HL-60 (cell line): ENCODE data around the gene ABHD17B.

Experiments used
- DNase-seq, 2 experiments: peaks; one replicate each; pipeline ENCODE4 v3.0.0-alpha.2; 2010 to 2020; ENCODE audit warnings: low read depth in 1 of 2, low spot score in 1 of 2
- H3K27ac ChIP-seq: fragments of 250-450 bp; sonication (Bioruptor Pico); replicated peaks from 2 replicates; pipeline ENCODE4 v1.5.1; 2020; ENCODE audit warnings: mild to moderate bottlenecking, moderate library complexity
- H3K27me3 ChIP-seq: fragments of 250-450 bp; sonication (Bioruptor Pico); 2 replicates; pipeline ENCODE4 v1.5.1; 2021; ENCODE audit warnings: mild to moderate bottlenecking, moderate library complexity; ENCODE audit not compliant: insufficient read depth, poor library complexity, severe bottlenecking
- H3K4me3 ChIP-seq: replicated peaks from 2 replicates; pipeline ENCODE4 v1.5.1; 2011; ENCODE audit warnings: mild to moderate bottlenecking, control low read depth, low read length; ENCODE audit not compliant: insufficient read depth
- GABPA ChIP-seq: IDR thresholded peaks from 2 replicates; pipeline ENCODE4 v1.6.1; 2012; ENCODE audit warnings: low read depth
- POLR2AphosphoS5 ChIP-seq: IDR thresholded peaks from 2 replicates; pipeline ENCODE4 v1.6.1; 2012; ENCODE audit warnings: low read depth
- SPI1 ChIP-seq: IDR thresholded peaks from 2 replicates; pipeline ENCODE4 v1.6.1; 2012; ENCODE audit warnings: low read depth, mild to moderate bottlenecking, borderline replicate concordance
- TF ChIP-seq, protein P1 (sequence below): IDR thresholded peaks from one replicate; pipeline ENCODE4 v1.5.1; 2011; ENCODE audit warnings: low read length, control low read depth, inconsistent platforms; ENCODE audit not compliant: insufficient read depth
- TF ChIP-seq, protein P2 (sequence below): IDR thresholded peaks from 2 replicates; pipeline ENCODE4 v1.6.1; 2012; ENCODE audit warnings: low read depth; ENCODE audit not compliant: insufficient replicate concordance

The ABHD17B gene

DNA sequence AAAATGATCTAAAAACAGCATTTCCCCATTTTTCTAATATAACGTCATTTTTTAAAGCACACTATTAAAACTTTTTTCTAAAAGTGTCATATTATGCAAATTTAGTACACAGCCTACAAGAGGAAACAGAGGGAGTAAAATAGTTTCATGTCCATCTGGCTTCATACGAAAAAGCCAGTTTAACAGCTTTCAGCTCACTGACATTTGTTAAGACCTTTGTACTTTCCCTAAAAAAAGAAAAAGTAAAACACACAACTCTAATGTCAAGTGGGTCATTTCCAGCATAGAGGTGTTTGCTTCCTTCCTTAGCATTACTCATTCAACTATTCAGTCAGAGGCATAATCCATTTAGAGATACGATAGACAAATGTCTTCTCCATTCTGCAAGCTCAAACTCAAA lies 49.4 kb downstream of the ABHD17B start:
- Histone ChIP-seq H3K4me3 (no peak overlapping the region), H3K27me3 (no peaks in the 10 kb centered on the region), H3K27ac (no peak overlapping the region)
- TF ChIP-seq SPI1 = no peak
- TF ChIP-seq, protein P1, sequence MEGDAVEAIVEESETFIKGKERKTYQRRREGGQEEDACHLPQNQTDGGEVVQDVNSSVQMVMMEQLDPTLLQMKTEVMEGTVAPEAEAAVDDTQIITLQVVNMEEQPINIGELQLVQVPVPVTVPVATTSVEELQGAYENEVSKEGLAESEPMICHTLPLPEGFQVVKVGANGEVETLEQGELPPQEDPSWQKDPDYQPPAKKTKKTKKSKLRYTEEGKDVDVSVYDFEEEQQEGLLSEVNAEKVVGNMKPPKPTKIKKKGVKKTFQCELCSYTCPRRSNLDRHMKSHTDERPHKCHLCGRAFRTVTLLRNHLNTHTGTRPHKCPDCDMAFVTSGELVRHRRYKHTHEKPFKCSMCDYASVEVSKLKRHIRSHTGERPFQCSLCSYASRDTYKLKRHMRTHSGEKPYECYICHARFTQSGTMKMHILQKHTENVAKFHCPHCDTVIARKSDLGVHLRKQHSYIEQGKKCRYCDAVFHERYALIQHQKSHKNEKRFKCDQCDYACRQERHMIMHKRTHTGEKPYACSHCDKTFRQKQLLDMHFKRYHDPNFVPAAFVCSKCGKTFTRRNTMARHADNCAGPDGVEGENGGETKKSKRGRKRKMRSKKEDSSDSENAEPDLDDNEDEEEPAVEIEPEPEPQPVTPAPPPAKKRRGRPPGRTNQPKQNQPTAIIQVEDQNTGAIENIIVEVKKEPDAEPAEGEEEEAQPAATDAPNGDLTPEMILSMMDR = no peak
- no peak for TF ChIP-seq GABPA
- TF ChIP-seq, protein P2, sequence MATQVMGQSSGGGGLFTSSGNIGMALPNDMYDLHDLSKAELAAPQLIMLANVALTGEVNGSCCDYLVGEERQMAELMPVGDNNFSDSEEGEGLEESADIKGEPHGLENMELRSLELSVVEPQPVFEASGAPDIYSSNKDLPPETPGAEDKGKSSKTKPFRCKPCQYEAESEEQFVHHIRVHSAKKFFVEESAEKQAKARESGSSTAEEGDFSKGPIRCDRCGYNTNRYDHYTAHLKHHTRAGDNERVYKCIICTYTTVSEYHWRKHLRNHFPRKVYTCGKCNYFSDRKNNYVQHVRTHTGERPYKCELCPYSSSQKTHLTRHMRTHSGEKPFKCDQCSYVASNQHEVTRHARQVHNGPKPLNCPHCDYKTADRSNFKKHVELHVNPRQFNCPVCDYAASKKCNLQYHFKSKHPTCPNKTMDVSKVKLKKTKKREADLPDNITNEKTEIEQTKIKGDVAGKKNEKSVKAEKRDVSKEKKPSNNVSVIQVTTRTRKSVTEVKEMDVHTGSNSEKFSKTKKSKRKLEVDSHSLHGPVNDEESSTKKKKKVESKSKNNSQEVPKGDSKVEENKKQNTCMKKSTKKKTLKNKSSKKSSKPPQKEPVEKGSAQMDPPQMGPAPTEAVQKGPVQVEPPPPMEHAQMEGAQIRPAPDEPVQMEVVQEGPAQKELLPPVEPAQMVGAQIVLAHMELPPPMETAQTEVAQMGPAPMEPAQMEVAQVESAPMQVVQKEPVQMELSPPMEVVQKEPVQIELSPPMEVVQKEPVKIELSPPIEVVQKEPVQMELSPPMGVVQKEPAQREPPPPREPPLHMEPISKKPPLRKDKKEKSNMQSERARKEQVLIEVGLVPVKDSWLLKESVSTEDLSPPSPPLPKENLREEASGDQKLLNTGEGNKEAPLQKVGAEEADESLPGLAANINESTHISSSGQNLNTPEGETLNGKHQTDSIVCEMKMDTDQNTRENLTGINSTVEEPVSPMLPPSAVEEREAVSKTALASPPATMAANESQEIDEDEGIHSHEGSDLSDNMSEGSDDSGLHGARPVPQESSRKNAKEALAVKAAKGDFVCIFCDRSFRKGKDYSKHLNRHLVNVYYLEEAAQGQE = no peak
- no peak for TF ChIP-seq POLR2AphosphoS5
- no peak for DNase-seq

DNA sequence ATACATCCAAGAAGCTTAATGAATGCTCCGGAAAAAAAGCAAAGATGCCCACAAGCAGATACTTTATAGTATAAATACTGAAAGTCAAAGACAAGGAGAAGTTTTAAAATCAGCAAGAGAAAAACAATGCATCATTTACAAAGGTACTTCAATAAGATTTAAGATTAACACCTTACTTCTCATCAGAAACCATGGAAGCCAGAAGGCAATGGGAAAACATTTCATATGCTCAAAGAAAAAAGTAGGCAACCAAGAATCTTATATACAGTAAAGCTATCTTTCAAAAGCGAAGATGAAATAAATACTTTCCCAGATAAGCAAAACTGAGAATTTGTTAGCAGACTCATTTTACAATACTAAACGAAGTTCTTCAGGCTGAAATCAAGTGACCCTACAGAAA lies 51.1 kb downstream of the ABHD17B start:
- no peaks in the 10 kb centered on the region for H3K27me3 ChIP-seq
- no peak overlapping the region for H3K27ac ChIP-seq

DNA sequence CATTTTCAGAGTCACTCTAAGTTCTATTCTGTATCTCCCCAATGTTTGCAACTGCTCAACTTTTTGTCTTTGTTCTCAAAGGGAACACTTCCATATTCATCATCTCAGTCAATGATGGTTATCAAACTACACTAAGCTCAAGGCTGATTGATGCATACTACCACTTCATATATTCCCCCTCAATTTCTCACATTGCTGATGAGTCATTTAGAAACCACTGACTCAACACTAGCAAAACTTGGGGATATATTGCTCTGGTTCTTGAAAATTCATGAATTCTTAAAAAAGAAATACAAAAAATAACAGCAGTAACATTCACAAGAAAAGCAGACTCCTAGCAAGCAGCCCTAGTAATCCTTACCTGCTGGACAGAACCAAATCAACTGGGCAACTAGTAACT lies 52.2 kb downstream of the ABHD17B start:
- H3K27me3 ChIP-seq = no peaks in the 10 kb centered on the region
- H3K4me3 ChIP-seq = no peak overlapping the region
- TF ChIP-seq, protein P1 = no peak
- no peak for DNase-seq
- H3K27ac ChIP-seq = no peak overlapping the region

More for the DNA sequence above, 51.1 kb downstream of the ABHD17B start:
- DNase-seq = no peak
- TF ChIP-seq POLR2AphosphoS5 (no peak), GABPA (no peak), SPI1 (no peak)
- TF ChIP-seq, protein P2 = no peak
- TF ChIP-seq, protein P1 = no peak
- no peak overlapping the region for H3K4me3 ChIP-seq

DNA sequence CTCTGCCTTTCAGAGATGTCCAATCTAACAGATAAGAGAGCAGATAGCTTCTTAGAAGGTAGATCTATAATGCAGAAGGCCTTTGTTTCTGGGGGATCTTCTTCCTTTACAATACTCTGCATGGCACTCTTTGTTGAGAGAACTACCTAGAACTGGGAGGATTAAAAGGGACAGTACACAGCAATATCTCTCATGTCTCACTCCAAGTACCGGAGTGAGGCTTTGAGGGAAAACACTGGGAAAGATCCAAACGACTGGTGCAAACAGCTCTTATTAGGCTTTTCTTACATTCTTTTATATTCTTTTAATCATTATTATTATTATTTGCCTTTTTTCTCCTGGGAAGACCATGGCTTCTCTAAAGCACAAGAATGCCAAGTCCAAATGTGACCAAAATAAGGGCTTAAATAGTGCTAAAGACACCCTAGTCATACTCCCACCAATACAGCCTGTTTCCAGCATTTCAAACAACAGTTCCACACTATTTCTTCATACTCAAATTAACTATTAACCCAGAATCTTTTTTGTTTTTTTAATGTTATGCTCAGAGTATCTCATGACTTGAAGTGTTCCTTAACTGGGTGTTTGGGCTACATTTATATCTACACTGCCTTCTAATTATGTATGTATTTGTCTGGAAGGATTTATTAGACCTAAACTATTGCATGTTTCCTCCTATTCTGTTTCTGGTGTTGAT lies 52.7 kb downstream of the ABHD17B start:
- DNase-seq = no peak
- Histone ChIP-seq H3K4me3 (no peak overlapping the region), H3K27me3 (no peaks in the 10 kb centered on the region), H3K27ac (no peak overlapping the region)
- TF ChIP-seq, protein P2 = no peak
- no peak for TF ChIP-seq GABPA
- TF ChIP-seq SPI1 = no peak
- TF ChIP-seq POLR2AphosphoS5 = no peak
- TF ChIP-seq, protein P1 = no peak
